SK-N-SH treated with all-trans-retinoic acid at 6 μM for 48 hours (cell line): Measurements from ENCODE around the gene CHCHD1.
A peak's percentile ranks its signal among the peaks of the same experiment; 100 is the strongest.

ENCODE experiments used
- ATAC-seq: fragments of 200-7000 bp; cut with Tn5 transposase; 3 replicates; pipeline ENCODE4 v1.9.1; 2020; ENCODE audit warnings: mild to moderate bottlenecking, moderate library complexity
- ARNTL ChIP-seq: fragments of 450-650 bp; formaldehyde crosslinking; IDR thresholded peaks from 2 replicates; pipeline ENCODE4 v1.5.0; 2020; ENCODE audit warnings: low read depth, mild to moderate bottlenecking, moderate library complexity, borderline replicate concordance
- BACH2 ChIP-seq: fragments of 250-450 bp; sonication (Bioruptor Pico); IDR thresholded peaks from 2 replicates; pipeline ENCODE4 v1.9.0; 2021; ENCODE audit warnings: mild to moderate bottlenecking, borderline replicate concordance
- CSDC2 ChIP-seq: fragments of 250-450 bp; sonication (Bioruptor Pico); IDR thresholded peaks from 2 replicates; pipeline ENCODE4 v1.5.0; 2020; ENCODE audit warnings: mild to moderate bottlenecking, moderate library complexity
- ESRRG ChIP-seq: fragments of 250-450 bp; sonication (Bioruptor Pico); IDR thresholded peaks from 2 replicates; pipeline ENCODE4 v1.6.1; 2021; ENCODE audit warnings: mild to moderate bottlenecking
- GLIS3 ChIP-seq: fragments of 250-450 bp; sonication (Bioruptor Pico); IDR thresholded peaks from 2 replicates; pipeline ENCODE4 v1.5.0; 2020; ENCODE audit warnings: mild to moderate bottlenecking, moderate library complexity
- ISL1 ChIP-seq: fragments of 250-450 bp; sonication (Bioruptor Pico); IDR thresholded peaks from 2 replicates; pipeline ENCODE4 v2.1.2; 2022; ENCODE audit warnings: mild to moderate bottlenecking, moderate library complexity
- OSR1 ChIP-seq: fragments of 250-450 bp; sonication (Bioruptor Pico); IDR thresholded peaks from 2 replicates; pipeline ENCODE4 v1.8.0; 2022; ENCODE audit warnings: moderate library complexity, mild to moderate bottlenecking, inconsistent platforms
- PPARA ChIP-seq: fragments of 250-450 bp; sonication (Bioruptor Pico); IDR thresholded peaks from 2 replicates; pipeline ENCODE4 v1.5.0; 2020; ENCODE audit warnings: mild to moderate bottlenecking, borderline replicate concordance
- RARB ChIP-seq: fragments of 250-450 bp; sonication (Bioruptor Pico); IDR thresholded peaks from 2 replicates; pipeline ENCODE4 v1.8.0; 2021; ENCODE audit warnings: mild to moderate bottlenecking, moderate library complexity
- SNAI2 ChIP-seq: fragments of 250-450 bp; sonication (Bioruptor Pico); IDR thresholded peaks from 2 replicates; pipeline ENCODE4 v1.5.0; 2020; ENCODE audit warnings: mild to moderate bottlenecking, moderate library complexity
- TCF4 ChIP-seq: fragments of 250-450 bp; sonication (Bioruptor Pico); IDR thresholded peaks from 2 replicates; pipeline ENCODE4 v1.8.0; 2021; ENCODE audit warnings: mild to moderate bottlenecking, moderate library complexity, borderline replicate concordance
- TOX ChIP-seq: fragments of 250-450 bp; sonication (Bioruptor Pico); IDR thresholded peaks from 2 replicates; pipeline ENCODE4 v1.8.0; 2021; ENCODE audit warnings: mild to moderate bottlenecking, moderate library complexity, borderline replicate concordance
- TSHZ2 ChIP-seq: fragments of 250-450 bp; sonication (Bioruptor Pico); IDR thresholded peaks from 2 replicates; pipeline ENCODE4 v1.5.0; 2020; ENCODE audit warnings: mild to moderate bottlenecking, moderate library complexity
- ZC3H10 ChIP-seq: fragments of 250-450 bp; sonication (Bioruptor Pico); IDR thresholded peaks from 2 replicates; pipeline ENCODE4 v1.5.1; 2021; ENCODE audit warnings: mild to moderate bottlenecking, moderate library complexity
- ZFP3 ChIP-seq: fragments of 250-450 bp; sonication (Bioruptor Pico); IDR thresholded peaks from 2 replicates; pipeline ENCODE4 v1.5.0; 2020; ENCODE audit warnings: mild to moderate bottlenecking, moderate library complexity
- ZFP30 ChIP-seq: fragments of 450-650 bp; formaldehyde crosslinking; IDR thresholded peaks from 2 replicates; pipeline ENCODE4 v1.5.0; 2022; ENCODE audit warnings: mild to moderate bottlenecking, moderate library complexity
- ZNF565 ChIP-seq: fragments of 450-650 bp; formaldehyde crosslinking; conservative IDR thresholded peaks from 2 replicates; pipeline ENCODE4 v1.5.0; 2020; ENCODE audit warnings: low read depth, mild to moderate bottlenecking, moderate library complexity
- ZNF70 ChIP-seq: fragments of 450-650 bp; formaldehyde crosslinking; IDR thresholded peaks from 2 replicates; pipeline ENCODE4 v1.5.0; 2020; ENCODE audit warnings: mild to moderate bottlenecking, moderate library complexity
- ZNF8 ChIP-seq: fragments of 450-650 bp; formaldehyde crosslinking; IDR thresholded peaks from 2 replicates; pipeline ENCODE4 v1.5.0; 2020; ENCODE audit warnings: mild to moderate bottlenecking, moderate library complexity
- TF ChIP-seq, protein P1 (sequence below): fragments of 250-450 bp; sonication (Bioruptor Pico); IDR thresholded peaks from 2 replicates; pipeline ENCODE4 v1.5.1; 2020; ENCODE audit warnings: low read depth, mild to moderate bottlenecking, moderate library complexity
- TF ChIP-seq, protein P2 (sequence below): fragments of 250-450 bp; sonication (Bioruptor Pico); IDR thresholded peaks from 2 replicates; pipeline ENCODE4 v1.8.0; 2021; ENCODE audit warnings: low read depth, mild to moderate bottlenecking, moderate library complexity, borderline replicate concordance
- TF ChIP-seq, protein P3 (sequence below): fragments of 250-450 bp; sonication (Bioruptor Pico); IDR thresholded peaks from 2 replicates; pipeline ENCODE4 v1.5.1; 2021; ENCODE audit warnings: mild to moderate bottlenecking, moderate library complexity
- TF ChIP-seq, protein P4 (sequence below): fragments of 250-450 bp; sonication (Bioruptor Pico); IDR thresholded peaks from 2 replicates; pipeline ENCODE4 v1.8.0; 2020; ENCODE audit warnings: mild to moderate bottlenecking, moderate library complexity, borderline replicate concordance

CHCHD1 gene

DNA sequence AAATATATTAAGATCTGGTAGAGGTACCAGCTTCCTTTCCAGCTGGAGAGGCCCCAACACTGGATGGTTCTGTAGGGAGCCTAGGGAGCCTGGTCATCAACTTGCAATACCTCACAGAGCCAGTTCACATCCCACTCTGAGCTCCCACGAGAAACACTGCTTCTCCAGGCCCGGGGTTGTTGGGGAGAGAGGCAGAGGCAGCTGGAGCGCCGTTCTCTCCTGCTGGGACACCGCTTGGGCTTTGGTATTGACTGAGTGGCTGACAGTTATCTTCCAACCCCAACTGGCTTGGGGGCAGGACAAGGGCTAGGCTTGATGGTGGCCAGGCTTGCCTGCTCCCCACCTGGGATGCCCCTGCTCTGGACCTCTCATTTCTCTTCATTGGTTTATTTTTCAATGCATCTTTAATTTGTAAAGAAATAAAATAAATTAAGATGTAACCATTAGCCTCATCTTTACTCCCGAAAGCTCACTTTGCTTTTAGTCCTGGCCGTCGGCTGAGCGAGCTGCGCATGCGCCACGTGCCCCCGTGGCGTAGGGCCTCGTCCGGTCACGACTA is 10.0 kb upstream of the CHCHD1 start:
- TF ChIP-seq ZNF565 = no peak
- TF ChIP-seq ZNF8 (CRISPR knock-in tag) = no peak
- TF ChIP-seq ZC3H10 = no peak
- TF ChIP-seq, all 23 proteins: peak for 0
- ATAC-seq = peak; percentile 34

DNA sequence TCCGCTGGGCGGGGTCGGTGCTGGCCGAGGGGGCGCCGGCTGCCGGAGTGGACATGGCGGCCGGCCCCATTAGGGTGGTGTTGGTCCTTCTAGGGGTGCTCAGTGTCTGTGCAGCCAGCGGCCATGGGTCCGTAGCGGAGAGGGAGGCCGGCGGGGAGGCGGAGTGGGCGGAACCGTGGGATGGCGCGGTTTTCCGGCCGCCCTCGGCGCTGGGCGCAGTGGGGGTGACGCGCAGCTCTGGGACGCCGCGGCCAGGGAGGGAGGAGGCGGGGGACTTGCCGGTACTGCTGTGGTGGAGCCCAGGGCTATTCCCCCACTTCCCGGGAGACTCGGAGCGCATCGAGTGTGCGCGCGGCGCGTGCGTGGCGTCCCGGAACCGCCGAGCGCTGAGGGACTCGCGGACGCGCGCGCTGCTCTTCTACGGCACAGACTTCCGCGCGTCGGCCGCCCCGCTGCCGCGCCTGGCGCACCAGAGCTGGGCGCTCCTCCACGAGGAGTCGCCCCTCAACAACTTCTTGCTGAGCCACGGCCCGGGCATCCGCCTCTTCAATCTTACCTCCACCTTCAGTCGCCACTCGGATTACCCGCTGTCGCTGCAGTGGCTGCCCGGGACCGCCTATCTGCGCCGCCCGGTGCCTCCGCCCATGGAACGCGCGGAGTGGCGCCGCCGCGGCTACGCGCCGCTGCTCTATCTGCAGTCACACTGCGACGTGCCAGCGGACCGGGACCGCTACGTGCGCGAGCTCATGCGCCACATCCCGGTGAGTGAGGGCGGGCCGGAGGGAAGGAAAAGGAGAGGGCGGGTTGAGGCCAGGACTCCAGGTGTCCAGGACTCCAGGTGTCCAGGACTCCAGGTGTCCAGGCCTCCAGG is 9.3 kb upstream of the CHCHD1 start:
- TF ChIP-seq TCF4 (CRISPR knock-in tag) = no peak
- TF ChIP-seq, protein P1, sequence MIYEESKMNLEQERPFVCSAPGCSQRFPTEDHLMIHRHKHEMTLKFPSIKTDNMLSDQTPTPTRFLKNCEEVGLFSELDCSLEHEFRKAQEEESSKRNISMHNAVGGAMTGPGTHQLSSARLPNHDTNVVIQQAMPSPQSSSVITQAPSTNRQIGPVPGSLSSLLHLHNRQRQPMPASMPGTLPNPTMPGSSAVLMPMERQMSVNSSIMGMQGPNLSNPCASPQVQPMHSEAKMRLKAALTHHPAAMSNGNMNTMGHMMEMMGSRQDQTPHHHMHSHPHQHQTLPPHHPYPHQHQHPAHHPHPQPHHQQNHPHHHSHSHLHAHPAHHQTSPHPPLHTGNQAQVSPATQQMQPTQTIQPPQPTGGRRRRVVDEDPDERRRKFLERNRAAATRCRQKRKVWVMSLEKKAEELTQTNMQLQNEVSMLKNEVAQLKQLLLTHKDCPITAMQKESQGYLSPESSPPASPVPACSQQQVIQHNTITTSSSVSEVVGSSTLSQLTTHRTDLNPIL (CRISPR knock-in tag) = no peak
- no peak for TF ChIP-seq OSR1
- TF ChIP-seq, protein P2, sequence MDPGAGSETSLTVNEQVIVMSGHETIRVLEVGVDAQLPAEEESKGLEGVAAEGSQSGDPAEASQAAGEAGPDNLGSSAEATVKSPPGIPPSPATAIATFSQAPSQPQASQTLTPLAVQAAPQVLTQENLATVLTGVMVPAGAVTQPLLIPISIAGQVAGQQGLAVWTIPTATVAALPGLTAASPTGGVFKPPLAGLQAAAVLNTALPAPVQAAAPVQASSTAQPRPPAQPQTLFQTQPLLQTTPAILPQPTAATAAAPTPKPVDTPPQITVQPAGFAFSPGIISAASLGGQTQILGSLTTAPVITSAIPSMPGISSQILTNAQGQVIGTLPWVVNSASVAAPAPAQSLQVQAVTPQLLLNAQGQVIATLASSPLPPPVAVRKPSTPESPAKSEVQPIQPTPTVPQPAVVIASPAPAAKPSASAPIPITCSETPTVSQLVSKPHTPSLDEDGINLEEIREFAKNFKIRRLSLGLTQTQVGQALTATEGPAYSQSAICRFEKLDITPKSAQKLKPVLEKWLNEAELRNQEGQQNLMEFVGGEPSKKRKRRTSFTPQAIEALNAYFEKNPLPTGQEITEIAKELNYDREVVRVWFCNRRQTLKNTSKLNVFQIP (CRISPR knock-in tag) = no peak
- 0 out of 2 replicates have a peak, but pooled peaks have one; percentile 42 for TF ChIP-seq ESRRG
- no peak for TF ChIP-seq TOX
- peak; percentile 97 for TF ChIP-seq GLIS3
- no peak for TF ChIP-seq ZNF70
- no peak for TF ChIP-seq ISL1 (CRISPR knock-in tag)
- TF ChIP-seq ZNF8 (CRISPR knock-in tag) = no peak
- TF ChIP-seq BACH2 = no peak
- TF ChIP-seq ZFP3 = no peak; the same call in 1 of the 2 replicates
- TF ChIP-seq RARB (CRISPR knock-in tag) = peak; percentile 50; the same call in 1 of the 2 replicates
- TF ChIP-seq ARNTL (CRISPR knock-in tag) = no peak; the same call in 1 of the 2 replicates
- TF ChIP-seq, protein P3, sequence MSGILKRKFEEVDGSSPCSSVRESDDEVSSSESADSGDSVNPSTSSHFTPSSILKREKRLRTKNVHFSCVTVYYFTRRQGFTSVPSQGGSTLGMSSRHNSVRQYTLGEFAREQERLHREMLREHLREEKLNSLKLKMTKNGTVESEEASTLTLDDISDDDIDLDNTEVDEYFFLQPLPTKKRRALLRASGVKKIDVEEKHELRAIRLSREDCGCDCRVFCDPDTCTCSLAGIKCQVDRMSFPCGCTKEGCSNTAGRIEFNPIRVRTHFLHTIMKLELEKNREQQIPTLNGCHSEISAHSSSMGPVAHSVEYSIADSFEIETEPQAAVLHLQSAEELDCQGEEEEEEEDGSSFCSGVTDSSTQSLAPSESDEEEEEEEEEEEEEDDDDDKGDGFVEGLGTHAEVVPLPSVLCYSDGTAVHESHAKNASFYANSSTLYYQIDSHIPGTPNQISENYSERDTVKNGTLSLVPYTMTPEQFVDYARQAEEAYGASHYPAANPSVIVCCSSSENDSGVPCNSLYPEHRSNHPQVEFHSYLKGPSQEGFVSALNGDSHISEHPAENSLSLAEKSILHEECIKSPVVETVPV (CRISPR knock-in tag) = no peak
- no peak for TF ChIP-seq PPARA
- 0 out of 2 replicates have a peak, but pooled peaks have one; percentile 26 for TF ChIP-seq CSDC2
- peak; percentile 65; the same call in 1 of the 2 replicates for TF ChIP-seq TSHZ2 (CRISPR knock-in tag)
- peak; percentile 38; the same call in 1 of the 2 replicates for TF ChIP-seq ZC3H10
- no peak for TF ChIP-seq ZFP30 (CRISPR knock-in tag)
- TF ChIP-seq, protein P4, sequence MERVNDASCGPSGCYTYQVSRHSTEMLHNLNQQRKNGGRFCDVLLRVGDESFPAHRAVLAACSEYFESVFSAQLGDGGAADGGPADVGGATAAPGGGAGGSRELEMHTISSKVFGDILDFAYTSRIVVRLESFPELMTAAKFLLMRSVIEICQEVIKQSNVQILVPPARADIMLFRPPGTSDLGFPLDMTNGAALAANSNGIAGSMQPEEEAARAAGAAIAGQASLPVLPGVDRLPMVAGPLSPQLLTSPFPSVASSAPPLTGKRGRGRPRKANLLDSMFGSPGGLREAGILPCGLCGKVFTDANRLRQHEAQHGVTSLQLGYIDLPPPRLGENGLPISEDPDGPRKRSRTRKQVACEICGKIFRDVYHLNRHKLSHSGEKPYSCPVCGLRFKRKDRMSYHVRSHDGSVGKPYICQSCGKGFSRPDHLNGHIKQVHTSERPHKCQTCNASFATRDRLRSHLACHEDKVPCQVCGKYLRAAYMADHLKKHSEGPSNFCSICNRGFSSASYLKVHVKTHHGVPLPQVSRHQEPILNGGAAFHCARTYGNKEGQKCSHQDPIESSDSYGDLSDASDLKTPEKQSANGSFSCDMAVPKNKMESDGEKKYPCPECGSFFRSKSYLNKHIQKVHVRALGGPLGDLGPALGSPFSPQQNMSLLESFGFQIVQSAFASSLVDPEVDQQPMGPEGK (CRISPR knock-in tag) = 0 out of 2 replicates have a peak, but pooled peaks have one; percentile 76
- no peak for TF ChIP-seq SNAI2 (CRISPR knock-in tag)
- 0 out of 2 replicates have a peak, but pooled peaks have one; percentile 46 for TF ChIP-seq ZNF565
- TF ChIP-seq, all 23 proteins: peak for 8

More for the DNA sequence above, 9.3 kb upstream of the CHCHD1 start:
- ATAC-seq = peak; percentile 79
